Panc1 (cell line): ENCODE measurements around the gene CHCHD3.

Experiments
- CTCF ChIP-seq: fragments of 450-650 bp; IDR thresholded peaks from 2 replicates; pipeline ENCODE4 v1.5.1; 2017; ENCODE audit warnings: mild to moderate bottlenecking
- POLR2AphosphoS5 ChIP-seq: IDR thresholded peaks from 2 replicates; pipeline ENCODE4 v1.6.1; 2012; ENCODE audit warnings: mild to moderate bottlenecking, low read depth, low read length, moderate library complexity
- TCF7L2 ChIP-seq: IDR thresholded peaks from 2 replicates; pipeline ENCODE4 v1.6.1; 2011; ENCODE audit warnings: mild to moderate bottlenecking, low read depth, low read length, inconsistent platforms
- TF ChIP-seq, protein P1 (sequence below), 2 experiments: IDR thresholded peaks; 2 replicates each; pipeline ENCODE4 v1.6.1; 2011 to 2012; ENCODE audit warnings: low read depth in 2 of 2, control low read depth in 1 of 2, low read length in 1 of 2, mild to moderate bottlenecking in 1 of 2, moderate library complexity in 1 of 2; ENCODE audit not compliant: insufficient read depth in 1 of 2

- TF ChIP-seq CTCF: no peak
- TF ChIP-seq, protein P1, sequence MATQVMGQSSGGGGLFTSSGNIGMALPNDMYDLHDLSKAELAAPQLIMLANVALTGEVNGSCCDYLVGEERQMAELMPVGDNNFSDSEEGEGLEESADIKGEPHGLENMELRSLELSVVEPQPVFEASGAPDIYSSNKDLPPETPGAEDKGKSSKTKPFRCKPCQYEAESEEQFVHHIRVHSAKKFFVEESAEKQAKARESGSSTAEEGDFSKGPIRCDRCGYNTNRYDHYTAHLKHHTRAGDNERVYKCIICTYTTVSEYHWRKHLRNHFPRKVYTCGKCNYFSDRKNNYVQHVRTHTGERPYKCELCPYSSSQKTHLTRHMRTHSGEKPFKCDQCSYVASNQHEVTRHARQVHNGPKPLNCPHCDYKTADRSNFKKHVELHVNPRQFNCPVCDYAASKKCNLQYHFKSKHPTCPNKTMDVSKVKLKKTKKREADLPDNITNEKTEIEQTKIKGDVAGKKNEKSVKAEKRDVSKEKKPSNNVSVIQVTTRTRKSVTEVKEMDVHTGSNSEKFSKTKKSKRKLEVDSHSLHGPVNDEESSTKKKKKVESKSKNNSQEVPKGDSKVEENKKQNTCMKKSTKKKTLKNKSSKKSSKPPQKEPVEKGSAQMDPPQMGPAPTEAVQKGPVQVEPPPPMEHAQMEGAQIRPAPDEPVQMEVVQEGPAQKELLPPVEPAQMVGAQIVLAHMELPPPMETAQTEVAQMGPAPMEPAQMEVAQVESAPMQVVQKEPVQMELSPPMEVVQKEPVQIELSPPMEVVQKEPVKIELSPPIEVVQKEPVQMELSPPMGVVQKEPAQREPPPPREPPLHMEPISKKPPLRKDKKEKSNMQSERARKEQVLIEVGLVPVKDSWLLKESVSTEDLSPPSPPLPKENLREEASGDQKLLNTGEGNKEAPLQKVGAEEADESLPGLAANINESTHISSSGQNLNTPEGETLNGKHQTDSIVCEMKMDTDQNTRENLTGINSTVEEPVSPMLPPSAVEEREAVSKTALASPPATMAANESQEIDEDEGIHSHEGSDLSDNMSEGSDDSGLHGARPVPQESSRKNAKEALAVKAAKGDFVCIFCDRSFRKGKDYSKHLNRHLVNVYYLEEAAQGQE (IDR thresholded peaks at IDR 0.05; ENCODE audit: insufficient read depth in 1 of 2, low read depth in 2 of 2, low read length in 1 of 2): no peak
- no peak for TF ChIP-seq TCF7L2
- no peak for TF ChIP-seq POLR2AphosphoS5
These were observed 88.4 kb downstream of the CHCHD3 start for GRCh38 chr7:132993377-132994013.
